Activated T-cell treated with anti-CD3 and anti-CD28 coated beads for 1 hour (primary cell): Measurements from ENCODE around the gene PTGER2.
A peak's percentile ranks its signal among the peaks of the same experiment; 100 is the strongest.

Experiments used
- DNase-seq: peaks from one replicate; pipeline ENCODE4 v3.0.0-alpha.2; 2020; ENCODE audit warnings: low read depth

Gene PTGER2

GRCh38 chr14:52305014-52305413, 9.1 kb upstream of the PTGER2 start:
- no peak for DNase-seq

GRCh38 chr14:52307376-52307775, 6.7 kb upstream of the PTGER2 start:
- DNase-seq = no peak

GRCh38 chr14:52307905-52308304, 6.2 kb upstream of the PTGER2 start:
- DNase-seq = no peak

GRCh38 chr14:52310541-52310940, 3.6 kb upstream of the PTGER2 start:
- DNase-seq = no peak

- DNase-seq = no peak
Measured at GRCh38 chr14:52312931-52313355, 1.2 kb upstream of the PTGER2 start.

GRCh38 chr14:52313462-52313861, 650 bp upstream of the PTGER2 start:
- DNase-seq = no peak

- DNase-seq = peak; percentile 22
Measured at GRCh38 chr14:52314595-52315354, 663 bp downstream of the PTGER2 start.

GRCh38 chr14:52315355-52315718, 1.2 kb downstream of the PTGER2 start:
- no peak for DNase-seq

GRCh38 chr14:52318062-52318461, 4.0 kb downstream of the PTGER2 start:
- DNase-seq = no peak

GRCh38 chr14:52318826-52319645, 4.9 kb downstream of the PTGER2 start:
- DNase-seq = no peak

GRCh38 chr14:52319919-52320318, 5.8 kb downstream of the PTGER2 start:
- no peak for DNase-seq

- DNase-seq = no peak
Measured at GRCh38 chr14:52325126-52325525, 11.0 kb downstream of the PTGER2 start.

GRCh38 chr14:52325630-52326029, 11.5 kb downstream of the PTGER2 start:
- DNase-seq = no peak

GRCh38 chr14:52327374-52328226, 13.5 kb downstream of the PTGER2 start:
- DNase-seq = no peak

GRCh38 chr14:52328276-52328675, 14.2 kb downstream of the PTGER2 start:
- no peak for DNase-seq

GRCh38 chr14:52329678-52330369, 15.7 kb downstream of the PTGER2 start:
- DNase-seq = no peak

GRCh38 chr14:52332269-52332668, 18.2 kb downstream of the PTGER2 start:
- DNase-seq = no peak

- DNase-seq = no peak
Measured at GRCh38 chr14:52333108-52333507, 19.0 kb downstream of the PTGER2 start.

GRCh38 chr14:52333823-52334657, 19.9 kb downstream of the PTGER2 start:
- DNase-seq = no peak

GRCh38 chr14:52336241-52336640, 22.1 kb downstream of the PTGER2 start:
- no peak for DNase-seq
